Head of caudate nucleus (tissue), 42 donors: ENCODE results near the gene MAML2.
A peak's percentile ranks its signal among the peaks of the same experiment; 100 is the strongest.

Source experiments
- DNase-seq, 42 donors: peaks; one replicate each; pipeline versions ENCODE4 v3.0.0 to v3.0.0-alpha.2; 2020 to 2021; ENCODE audit warnings: mixed read lengths in 7 of 42
- intact Hi-C: fragments of 100-400 bp; cut with DNase I; formaldehyde crosslinking; loops from one replicate; pipeline ENCODE4 v1.15.0; 2022

Gene MAML2

DNA sequence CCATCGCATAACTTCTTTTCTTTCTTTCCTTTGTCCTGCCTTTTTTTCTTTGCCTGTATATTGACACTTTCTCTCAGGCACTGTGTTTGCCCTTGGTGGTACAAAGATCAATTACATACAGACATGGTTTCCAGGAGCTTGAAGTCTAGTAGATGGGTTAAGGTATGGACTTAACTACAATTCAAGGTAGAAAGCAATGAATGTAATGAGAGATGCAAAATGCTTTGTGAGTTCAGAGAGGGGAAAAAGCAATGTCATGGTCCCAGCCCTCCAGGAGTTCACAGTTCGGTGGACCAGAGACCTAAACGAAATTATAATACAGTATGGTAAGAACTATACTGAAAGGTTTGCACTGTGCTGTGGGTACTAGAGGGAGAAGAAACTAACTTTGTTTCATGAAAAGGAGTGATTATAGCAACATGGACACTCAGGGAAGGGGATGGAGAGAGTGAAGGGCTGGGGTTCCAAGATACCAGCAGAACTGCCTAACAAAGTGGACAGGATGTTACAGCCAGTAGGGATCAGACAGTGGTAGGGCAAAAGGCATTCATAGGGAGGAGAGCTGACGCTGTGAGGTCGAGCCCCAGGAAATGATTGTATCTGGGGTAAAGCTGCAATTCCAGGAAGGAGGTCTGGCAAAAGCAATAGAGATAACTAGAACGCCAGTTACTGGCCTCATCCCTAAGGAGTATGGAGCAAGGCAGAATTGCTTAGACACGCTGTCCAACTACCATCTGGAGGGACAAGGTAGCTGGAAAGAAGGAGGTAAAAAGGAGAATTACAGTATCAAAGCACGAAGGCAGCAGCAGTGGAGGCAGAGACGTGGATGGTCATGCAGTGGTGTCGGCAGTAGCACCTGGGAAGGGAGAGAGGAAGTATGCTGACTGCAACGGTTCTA, 260.7 kb downstream of the MAML2 start:
- intact Hi-C loops = no loop called here

DNA sequence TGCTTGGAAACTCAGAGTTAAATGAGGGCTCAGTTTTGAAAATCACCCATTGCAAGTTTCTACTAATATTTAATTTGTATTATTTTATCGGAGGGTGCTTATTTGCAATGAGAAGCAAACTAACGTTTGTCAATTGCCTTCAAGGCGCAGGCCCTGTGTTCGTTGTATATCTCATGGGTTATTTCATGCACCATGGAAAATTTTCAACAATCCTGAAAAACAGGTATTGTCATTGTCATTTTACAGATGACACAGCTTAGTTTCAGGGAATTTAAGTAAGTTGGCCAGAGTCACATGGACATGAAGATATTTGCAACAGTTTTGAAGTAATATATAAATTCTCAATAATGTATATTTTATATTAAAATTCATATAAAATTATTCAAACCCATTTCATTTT, 261.4 kb downstream of the MAML2 start:
- intact Hi-C loops = no loop called here
- no peak for DNase-seq

More for the DNA sequence above, 260.7 kb downstream of the MAML2 start:
- DNase-seq = no peak

- no peak for DNase-seq
- intact Hi-C loops = no loop called here
These were observed 263.3 kb downstream of the MAML2 start for GRCh38 chr11:96079691-96080090.

GRCh38 chr11:96075532-96075959, 267.4 kb downstream of the MAML2 start:
- DNase-seq = no peak
- intact Hi-C loops = no loop called here

DNA sequence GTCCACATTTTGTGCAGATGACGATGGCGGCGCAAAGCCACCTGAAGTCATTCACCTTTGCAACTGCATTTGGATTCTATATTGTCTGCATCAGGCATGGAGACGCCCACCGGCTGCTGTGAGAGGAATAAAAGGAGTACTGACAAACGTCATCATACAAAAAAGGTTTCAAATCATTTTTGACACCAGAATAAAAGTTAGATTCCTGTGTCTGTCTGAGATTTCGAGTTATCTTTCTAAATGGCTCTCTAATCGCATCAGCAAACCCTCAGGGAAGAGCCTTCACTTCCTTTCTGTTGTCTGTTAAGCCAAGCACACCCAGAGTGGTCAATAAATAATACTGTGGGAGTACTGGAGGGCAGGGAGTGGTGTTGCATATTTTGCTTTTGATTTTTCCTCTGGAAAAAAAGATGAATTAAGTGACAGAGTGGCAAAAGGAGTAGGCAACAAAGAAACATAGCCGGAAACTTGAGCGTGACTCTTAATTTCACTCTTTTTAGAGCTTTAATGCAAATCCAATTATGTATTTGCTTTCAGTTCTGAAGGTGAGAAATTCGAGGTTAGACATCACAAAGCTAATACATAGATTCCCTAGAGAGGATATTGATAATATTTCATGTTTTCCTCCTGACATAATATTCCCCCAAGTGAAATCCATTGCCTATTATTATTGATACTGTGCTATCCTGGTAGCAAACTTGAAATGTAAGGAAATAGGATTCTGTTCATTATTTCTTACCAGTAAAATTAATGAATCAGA, 268.3 kb downstream of the MAML2 start:
- no peak for DNase-seq
- intact Hi-C loops = no loop called here

GRCh38 chr11:96073536-96073935, 269.5 kb downstream of the MAML2 start:
- intact Hi-C loops = no loop called here
- no peak for DNase-seq

DNA sequence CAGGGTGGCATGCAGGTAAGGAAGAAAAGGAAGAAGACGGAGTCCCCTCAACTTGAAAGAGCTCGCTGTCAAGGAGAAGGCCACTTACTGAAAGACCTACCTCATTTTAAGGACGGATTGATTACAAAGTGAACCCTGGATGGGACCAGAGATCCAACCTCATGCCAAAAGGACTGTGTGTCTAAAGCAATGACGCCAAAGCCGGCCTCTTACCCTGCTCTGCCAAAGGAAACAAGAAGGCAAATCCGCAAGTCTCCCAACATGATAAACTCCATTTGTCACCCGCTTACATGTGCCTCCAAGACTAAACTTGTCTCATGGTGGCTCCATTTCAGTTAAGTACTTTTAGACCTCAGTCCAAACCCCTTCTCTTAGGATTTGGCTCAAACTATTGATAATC, 270.4 kb downstream of the MAML2 start:
- DNase-seq = no peak
- intact Hi-C loops = no loop called here

DNA sequence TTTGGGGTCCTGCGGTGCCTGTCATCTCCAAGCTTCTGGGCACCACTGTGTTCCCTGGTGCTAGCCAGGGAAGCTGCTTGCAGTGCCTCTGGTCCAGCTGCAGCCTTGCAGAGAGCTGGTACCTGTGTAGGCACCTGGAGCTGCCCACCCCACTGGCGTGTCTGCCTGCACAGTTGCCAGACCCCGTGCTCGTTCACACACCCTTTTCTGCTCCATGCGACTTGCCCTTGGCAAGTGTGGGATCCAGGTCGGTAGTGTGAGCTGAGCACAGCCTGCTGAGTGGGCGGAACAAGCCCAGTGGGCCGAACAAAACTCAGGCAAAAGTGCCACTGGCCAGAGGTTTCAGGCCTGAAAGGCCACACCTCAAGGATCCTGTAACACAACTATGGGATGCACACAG, 272.5 kb downstream of the MAML2 start:
- no peak for DNase-seq
- intact Hi-C loops = no loop called here

GRCh38 chr11:96067160-96067559, 275.8 kb downstream of the MAML2 start:
- intact Hi-C loops = no loop called here
- no peak for DNase-seq

DNA sequence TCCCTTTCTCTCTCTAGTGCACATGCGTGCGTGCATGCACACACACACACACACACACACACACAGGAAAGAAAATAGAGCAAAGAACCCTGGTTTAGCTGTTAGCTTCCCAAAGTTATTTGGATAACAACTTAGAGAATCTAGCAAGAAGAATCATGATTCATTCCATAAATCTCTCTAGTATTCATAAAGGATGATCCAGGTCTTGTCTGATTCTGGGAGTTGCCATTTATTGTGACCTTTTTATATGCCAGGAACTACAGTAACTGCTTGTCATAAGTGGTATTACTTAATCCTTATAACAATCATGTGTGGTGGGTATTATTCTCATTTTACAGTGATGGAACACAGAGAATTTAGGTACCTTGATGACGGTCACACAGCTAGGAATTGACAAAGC, 277.6 kb downstream of the MAML2 start:
- intact Hi-C loops = no loop called here
- DNase-seq = no peak

DNA sequence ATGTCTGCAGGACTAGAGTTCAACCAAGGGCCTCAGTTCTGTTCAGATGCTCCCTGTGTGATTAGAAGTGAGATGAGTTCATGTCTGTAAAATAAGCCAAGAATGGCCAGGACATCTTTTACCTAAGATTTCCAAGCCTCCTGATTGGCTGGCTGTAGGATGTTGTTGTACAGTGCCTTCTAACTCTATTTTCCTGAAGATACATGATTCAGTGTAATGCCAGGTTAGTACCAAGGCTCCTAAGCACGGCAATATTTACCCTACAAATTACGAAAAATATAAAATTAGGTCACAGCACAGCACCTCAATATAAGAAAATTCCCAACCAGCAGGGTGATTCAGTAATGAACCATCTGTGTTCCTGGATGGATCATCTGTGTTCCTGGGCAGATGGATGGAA, 279.1 kb downstream of the MAML2 start:
- no peak for DNase-seq
- intact Hi-C loops = no loop called here

DNA sequence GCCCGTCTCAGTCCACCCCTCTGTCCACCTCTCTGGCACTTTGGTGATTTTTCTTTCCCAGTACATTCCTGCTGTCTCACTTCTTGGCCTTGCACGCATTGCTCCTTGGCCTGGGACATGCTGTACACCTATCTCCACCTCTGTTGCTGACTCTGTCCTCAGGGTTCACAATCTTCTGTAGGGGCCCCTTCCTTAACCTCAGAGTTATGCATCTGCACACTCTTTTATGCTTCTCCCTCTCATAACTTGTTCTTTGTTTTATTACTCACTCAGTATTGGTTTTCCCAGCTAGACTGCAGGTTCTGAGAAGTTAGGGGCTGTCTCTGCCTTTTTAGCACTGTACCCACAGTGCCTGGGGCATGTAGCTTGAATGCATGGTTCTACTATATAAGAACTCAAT, 279.9 kb downstream of the MAML2 start:
- no peak for DNase-seq
- intact Hi-C loops = no loop called here

- DNase-seq = no peak
- intact Hi-C loops = no loop called here
These were observed 280.9 kb downstream of the MAML2 start for GRCh38 chr11:96062134-96062533.

GRCh38 chr11:96061730-96062129, 281.3 kb downstream of the MAML2 start:
- intact Hi-C loops = no loop called here
- no peak for DNase-seq

GRCh38 chr11:96061069-96061468, 281.9 kb downstream of the MAML2 start:
- intact Hi-C loops = no loop called here
- no peak for DNase-seq

GRCh38 chr11:96057502-96057901, 285.5 kb downstream of the MAML2 start:
- DNase-seq = no peak
- intact Hi-C loops = no loop called here

DNA sequence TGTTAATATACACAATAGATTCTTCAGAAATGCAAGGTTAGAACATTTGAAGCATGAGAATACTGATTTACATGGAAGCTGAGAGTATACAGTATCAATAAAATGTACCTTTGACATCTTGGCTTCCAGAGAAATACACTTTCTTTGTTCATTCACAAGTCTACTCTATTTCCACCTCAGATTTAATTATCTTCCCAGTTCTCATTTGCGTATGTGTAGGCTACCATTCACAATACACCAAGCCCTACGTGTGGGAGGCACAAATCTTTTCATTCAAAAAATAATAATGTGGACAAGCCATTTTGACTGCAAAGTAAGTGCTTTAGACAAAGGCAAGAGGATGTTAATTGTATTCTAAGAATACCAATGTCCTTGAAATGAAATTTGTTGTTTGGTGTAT, 286.4 kb downstream of the MAML2 start:
- intact Hi-C loops = no loop called here
- DNase-seq = no peak

DNA sequence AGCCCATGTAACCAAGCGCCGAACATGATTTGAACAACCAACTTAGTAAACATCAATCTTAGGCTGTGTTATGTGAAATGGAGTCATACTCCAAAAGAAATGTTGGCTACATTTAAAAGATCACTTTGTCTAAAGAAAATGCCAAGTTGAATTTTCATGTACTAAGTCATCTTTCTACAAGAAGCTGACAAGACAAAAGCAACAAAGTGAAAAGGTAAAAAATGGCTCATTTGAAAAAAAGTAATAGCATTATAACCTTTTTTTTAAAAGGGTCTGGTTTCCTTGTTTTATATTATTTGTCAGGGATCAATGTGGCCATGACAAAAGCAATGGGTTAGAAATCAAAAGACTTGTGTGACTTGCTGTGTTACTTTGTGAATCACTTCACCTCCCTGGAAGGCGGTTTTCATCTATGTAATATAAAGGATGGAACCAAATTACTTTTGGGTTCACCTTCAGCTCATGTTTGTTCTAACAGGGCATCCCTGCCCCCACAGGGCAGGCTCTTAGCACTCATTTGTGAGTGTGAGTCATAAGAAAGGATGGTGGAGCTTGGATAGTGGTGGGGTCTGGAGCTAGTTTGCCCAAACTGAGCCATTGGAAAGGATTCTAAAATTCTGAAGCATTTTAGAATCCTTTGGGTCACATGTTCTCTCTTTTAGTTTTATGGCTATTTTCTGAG, 287.1 kb downstream of the MAML2 start:
- intact Hi-C loops = no loop called here
- DNase-seq = no peak

GRCh38 chr11:96054870-96055705, 287.9 kb downstream of the MAML2 start:
- DNase-seq = peak in 1 of 42 donors; percentile 32
- intact Hi-C loops = loop anchor here (5.0 kb wide), 1 partner anchor 287 kb away; the partner anchor contains the start of gene MAML2
